K562 (cell line): ENCODE measurements around the gene CNDP1. TPM values are rescaled to one million over a fixed set of nuclear protein-coding genes. Genes with fewer than 3 reads are reported as not detected.

Experiments
- ATAC-seq: fragments of 200-7000 bp; cut with Tn5 transposase; 3 replicates; pipeline ENCODE4 v1.9.1; 2020; ENCODE audit warnings: moderate library complexity
- BruUV-seq: library from RNA; stranded (reverse); fragments of 400-500 nt; replicated peaks from 2 replicates; lab custom pipeline; 2021; lab: Mats Ljungman, UMichigan
- CTCF ChIA-PET: fragments of 300-600 bp; formaldehyde crosslinking; extraction: SDS; loops from one replicate; lab custom pipeline; 2021; ENCODE audit warnings: low intra/inter-chr PET ratio; lab: Yijun Ruan, JAX
- POLR2A ChIA-PET: fragments of 300-600, 350-650 bp; sonication (Branson Sonifier 250); formaldehyde crosslinking; extraction: SDS; loops from one replicate; lab custom pipeline; 2021; ENCODE audit warnings: antibody characterized with exemption, inconsistent platforms; lab: Yijun Ruan, JAX
- DNase-seq, 4 experiments: peaks; one replicate each; pipeline versions ENCODE4 v3.0.0 to v3.0.0-alpha.2; 2011 to 2018; ENCODE audit warnings: low spot score in 3 of 4, mixed read lengths in 3 of 4; ENCODE audit errors: extremely low read depth in 1 of 4
- FAIRE-seq: peaks from 2 replicates; lab custom pipeline; 2011; peaks lifted over from hg19 to GRCh38; lab: Jason Lieb, UNC
- H2AFZ ChIP-seq: 2 replicates; pipeline ENCODE4 v1.6.0; 2011; ENCODE audit warnings: low read depth, low read length, control low read depth, inconsistent platforms
- H3K27ac ChIP-seq: fragments of 200-600 bp; 3 replicates; pipeline ENCODE4 v1.8.0; 2011; ENCODE audit warnings: low read depth, mild to moderate bottlenecking, control low read depth, inconsistent platforms, low read length, moderate library complexity, mixed read lengths; ENCODE audit errors: extremely low read depth
- H3K27me3 ChIP-seq, 2 experiments: fragments of 300-600 bp in 1 of 2; 2 replicates in 1 of 2; 3 replicates in 1 of 2; pipeline versions ENCODE4 v1.6.0 to v1.8.0; 2011; ENCODE audit warnings: inconsistent platforms in 2 of 2, low read length in 2 of 2, mild to moderate bottlenecking in 1 of 2, mixed read lengths in 1 of 2, moderate library complexity in 1 of 2; ENCODE audit not compliant: control insufficient read depth in 2 of 2, insufficient read depth in 2 of 2
- H3K36me3 ChIP-seq: fragments of 300-600 bp; 3 replicates; pipeline ENCODE4 v1.8.0; 2011; ENCODE audit warnings: mild to moderate bottlenecking, low read length, inconsistent platforms; ENCODE audit not compliant: control insufficient read depth, insufficient read depth
- H3K4me1 ChIP-seq, 2 experiments: fragments of 200-600 bp in 1 of 2; replicated peaks in 1 of 2; 2 replicates in 1 of 2; 3 replicates in 1 of 2; pipeline versions ENCODE4 v1.5.1 to v1.8.0; 2011; ENCODE audit warnings: inconsistent platforms in 2 of 2, low read length in 2 of 2, mild to moderate bottlenecking in 1 of 2, mixed read lengths in 1 of 2, moderate library complexity in 1 of 2; ENCODE audit not compliant: control insufficient read depth in 2 of 2, insufficient read depth in 2 of 2
- H3K4me2 ChIP-seq: 2 replicates; pipeline ENCODE4 v1.6.1; 2011; ENCODE audit warnings: low read length, control low read depth, inconsistent platforms, mixed read lengths; ENCODE audit not compliant: insufficient read depth
- H3K4me3 ChIP-seq: fragments of 200-600 bp; sonication (generic), shearing (Covaris generic); 2 replicates; pipeline ENCODE4 v1.5.1; 2016; ENCODE audit warnings: control low read depth, inconsistent platforms
- H3K79me2 ChIP-seq: fragments of 200-600 bp; 3 replicates; pipeline ENCODE4 v1.8.0; 2011; ENCODE audit warnings: low read length, inconsistent platforms; ENCODE audit not compliant: control insufficient read depth, insufficient read depth
- H3K9ac ChIP-seq, 2 experiments: 2 replicates each; pipeline versions ENCODE4 v1.6.0 to v1.6.1; 2011; ENCODE audit warnings: low read depth in 2 of 2, low read length in 2 of 2, control low read depth in 1 of 2, inconsistent platforms in 1 of 2, mild to moderate bottlenecking in 1 of 2, mixed read lengths in 1 of 2; ENCODE audit not compliant: insufficient read depth in 1 of 2
- H3K9me1 ChIP-seq: one replicate; pipeline ENCODE4 v1.6.0; 2011; ENCODE audit warnings: inconsistent platforms, mild to moderate bottlenecking, low read length, moderate library complexity; ENCODE audit not compliant: control insufficient read depth, insufficient read depth
- H3K9me3 ChIP-seq: replicated peaks from 2 replicates; pipeline ENCODE4 v1.5.1; 2011; ENCODE audit warnings: low read depth, low read length, inconsistent platforms; ENCODE audit not compliant: control insufficient read depth, insufficient read depth
- H4K20me1 ChIP-seq: replicated peaks from 2 replicates; pipeline ENCODE4 v1.6.1; 2011; ENCODE audit warnings: low read length, inconsistent platforms, mixed read lengths; ENCODE audit not compliant: control insufficient read depth, insufficient read depth
- ARID3A ChIP-seq: IDR thresholded peaks from 2 replicates; pipeline ENCODE4 v1.6.1; 2012; ENCODE audit warnings: low read depth, low read length, improper control_type of control experiment, borderline replicate concordance
- CHD2 ChIP-seq: IDR thresholded peaks from 2 replicates; pipeline ENCODE4 v1.6.1; 2011; ENCODE audit warnings: low read depth, low read length
- CXXC5 ChIP-seq: fragments of 250-450 bp; sonication (Bioruptor Pico); IDR thresholded peaks from 2 replicates; pipeline ENCODE4 v1.8.0; 2022; ENCODE audit warnings: inconsistent platforms, mild to moderate bottlenecking, moderate library complexity
- FUS ChIP-seq: fragments of 200-400 bp; formaldehyde crosslinking; optimal IDR thresholded peaks from 2 replicates; pipeline ENCODE3; 2017; ENCODE audit warnings: low read depth, low read length
- HDAC8 ChIP-seq: fragments of 450-650 bp; IDR thresholded peaks from 2 replicates; pipeline ENCODE4 v1.6.1; 2016; ENCODE audit warnings: mild to moderate bottlenecking, missing genetic modification characterization, moderate library complexity, missing compliant biosample characterization
- JUN ChIP-seq, 2 experiments: sonication (generic) in 1 of 2; formaldehyde crosslinking in 1 of 2; IDR thresholded peaks; 2 replicates each; pipeline versions ENCODE4 v1.6.1 to v1.8.0; 2012 to 2022; ENCODE audit warnings: borderline replicate concordance in 2 of 2, mild to moderate bottlenecking in 2 of 2, improper control_type of control experiment in 1 of 2, low read depth in 1 of 2, low read length in 1 of 2, missing genetic modification reagents in 1 of 2
- KLF13 ChIP-seq: fragments of 450-650 bp; IDR thresholded peaks from 2 replicates; pipeline ENCODE4 v1.6.1; 2016; ENCODE audit warnings: missing genetic modification characterization, low read depth, mild to moderate bottlenecking, missing compliant biosample characterization, moderate library complexity, borderline replicate concordance
- KLF16 ChIP-seq: IDR thresholded peaks from 2 replicates; pipeline ENCODE4 v1.6.1; 2016; ENCODE audit warnings: antibody characterized with exemption
- LEF1 ChIP-seq: fragments of 450-650 bp; IDR thresholded peaks from 2 replicates; pipeline ENCODE4 v1.6.1; 2016; ENCODE audit warnings: mild to moderate bottlenecking
- MLLT1 ChIP-seq, 2 experiments: fragments of 450-650 bp; IDR thresholded peaks; 2 replicates each; pipeline ENCODE4 v1.6.1; 2016
- PTTG1 ChIP-seq: fragments of 450-650 bp; IDR thresholded peaks from 2 replicates; pipeline ENCODE4 v1.6.1; 2016; ENCODE audit warnings: low read depth, mild to moderate bottlenecking, missing genetic modification characterization, missing compliant biosample characterization
- SIN3A ChIP-seq, 2 experiments: fragments of 150-350 bp in 1 of 2; IDR thresholded peaks; 2 replicates each; pipeline ENCODE4 v1.6.1; 2011 to 2016; ENCODE audit warnings: borderline replicate concordance in 2 of 2, low read depth in 2 of 2, low read length in 2 of 2, mild to moderate bottlenecking in 2 of 2, moderate library complexity in 2 of 2; ENCODE audit not compliant: control insufficient read depth in 1 of 2
- SMAD1 ChIP-seq: fragments of 150-350 bp; IDR thresholded peaks from 2 replicates; pipeline ENCODE4 v1.6.1; 2014; ENCODE audit warnings: low read length, low read depth; ENCODE audit not compliant: partially characterized antibody
- XRCC3 ChIP-seq: fragments of 450-650 bp; IDR thresholded peaks from 2 replicates; pipeline ENCODE4 v1.6.1; 2017; ENCODE audit warnings: mild to moderate bottlenecking, moderate library complexity
- ZNF511 ChIP-seq: sonication (generic); formaldehyde crosslinking; IDR thresholded peaks from 2 replicates; pipeline ENCODE4 v1.8.0; 2022; ENCODE audit warnings: mild to moderate bottlenecking, missing genetic modification reagents
- ZNF512 ChIP-seq: IDR thresholded peaks from 2 replicates; pipeline ENCODE4 v1.6.1; 2016; ENCODE audit warnings: missing genetic modification characterization, missing compliant biosample characterization
- WGBS: fragments of 100-300 bp; shearing (Covaris generic); methylation state at CpG from one replicate; pipeline ENCODE4 v1.1.6; 2016; ENCODE audit warnings: low coverage, mixed read lengths; ENCODE audit not compliant: insufficient coverage; ENCODE audit errors: missing lambda C conversion rate; 5-methylcytosine and 5-hydroxymethylcytosine counted together
- in situ Hi-C: fragments of 300-500 bp; cut with MboI; formaldehyde crosslinking; loops from 4 replicates; pipeline ENCODE4 v1.15.0; 2018; ENCODE audit warnings: inconsistent platforms, mixed read lengths
- intact Hi-C: fragments of 100-400 bp; cut with micrococcal nuclease; formaldehyde crosslinking; loops from 2 replicates; pipeline ENCODE4 v1.14.2; 2022
- polyA plus RNA-seq, 8 experiments: library from polyadenylated mRNA; depleted of rRNA in 4 of 8; stranded (reverse) in 5 of 8; unstranded in 3 of 8; fragments of >200 nt; fragmentation: Nextera tagmentation in 2 of 8; fragmentation: Illumina TruSeq in 1 of 8; extraction: Ambion mirVana in 2 of 8; extraction: Trizol in 1 of 8; gene quantifications; 2 replicates each; pipeline versions ENCODE4 v1.2.1 to v1.2.3, GENCODE V29; 2011 to 2014; ENCODE audit warnings: inconsistent platforms in 1 of 8, missing spikeins in 1 of 8
- total RNA-seq, 7 experiments: library from RNA; depleted of rRNA in 6 of 7; stranded (reverse); fragments of >200 nt in 6 of 7; fragmentation: Illumina TruSeq in 2 of 7; extraction: Trizol in 2 of 7; gene quantifications; 2 replicates each; pipeline versions ENCODE4 v1.2.1 to v1.2.3, GENCODE V29; 2011 to 2021; ENCODE audit warnings: low replicate concordance in 1 of 7

The CNDP1 gene
- total and polyA plus RNA-seq, 9 of the 15 experiments (the other 6 are each of a cell fraction or from before 2014, with no cell fraction given) = not detected

- H3K27ac ChIP-seq = no peak overlapping the region
- no peak for DNase-seq
- no peaks in the 10 kb centered on the region for H4K20me1 ChIP-seq
- no peak overlapping the region for H3K9ac ChIP-seq
- intact Hi-C loops = loop anchor here (5.0 kb wide), 1 partner anchor 54 kb away; the partner anchor contains the start of gene CNDP2
- WGBS = 0% methylated on average over 6 of the region's 6 CpGs
- POLR2A ChIA-PET = no interaction called here
- no peaks in the 10 kb centered on the region for H3K36me3 ChIP-seq
- no peaks in the 10 kb centered on the region for H3K9me1 ChIP-seq
- no peaks in the 10 kb centered on the region for H3K79me2 ChIP-seq
- no peak for TF ChIP-seq ZNF511 (CRISPR knock-in tag)
- no peak for TF ChIP-seq PTTG1
- no peak for TF ChIP-seq XRCC3
- no peak for TF ChIP-seq CXXC5 (CRISPR knock-in tag)
- TF ChIP-seq SMAD1 = no peak
- no peak for TF ChIP-seq HDAC8 (tag)
- TF ChIP-seq ZNF512 (tag) = no peak
- TF ChIP-seq JUN (IDR thresholded peaks at IDR 0.05; ENCODE audit: borderline replicate concordance, low read depth, low read length) = no peak
- TF ChIP-seq JUN (CRISPR knock-in tag; IDR thresholded peaks at IDR 0.05; ENCODE audit: borderline replicate concordance) = no peak
- no peak for TF ChIP-seq MLLT1 (IDR thresholded peaks at IDR 0.05)
- no peak for TF ChIP-seq ARID3A
- no peak for TF ChIP-seq CHD2
- TF ChIP-seq SIN3A (IDR thresholded peaks at IDR 0.05; ENCODE audit: borderline replicate concordance in 2 of 2, control insufficient read depth in 1 of 2, low read depth in 2 of 2, low read length in 2 of 2) = no peak
- TF ChIP-seq KLF13 (tag) = no peak
- no peak for TF ChIP-seq LEF1
- TF ChIP-seq KLF16 = no peak
- no peak for TF ChIP-seq FUS
- TF ChIP-seq, all 486 proteins: peak for 0
- Histone ChIP-seq H3K9me3 (no peaks in the 10 kb centered on the region), H3K27me3 (peaks cover 4 to 18% of the 10 kb centered on the region in 2 experiments; a peak in 4 of 5 replicates), H3K4me1 (no peaks in the 10 kb centered on the region), H2AFZ (no peak overlapping the region), H3K4me2 (no peak overlapping the region), H3K4me3 (no peak overlapping the region)
- CTCF ChIA-PET = no interaction called here
- in situ Hi-C loops = loop anchor here (10.0 kb wide), 2 partner anchors 186 to 366 kb away; no protein-coding TSS in a partner anchor
- no TSS peak for BruUV-seq
- ATAC-seq = no peak
- no peak for FAIRE-seq
Observed at GRCh38 chr18:74550886-74551285, 16.6 kb downstream of the CNDP1 start.
